Kasumi-1 (cell line): Measurements from ENCODE around the gene APOOL.

ENCODE experiments used
- DNase-seq, 2 experiments: peaks; one replicate each; lab custom pipeline; 2025; lab: John Stamatoyannopoulos, UW

APOOL gene

GRCh38 chrX:85084770-85085393 lies 81.2 kb downstream of the APOOL start:
- peak; percentile 14 to 24 for DNase-seq

DNA sequence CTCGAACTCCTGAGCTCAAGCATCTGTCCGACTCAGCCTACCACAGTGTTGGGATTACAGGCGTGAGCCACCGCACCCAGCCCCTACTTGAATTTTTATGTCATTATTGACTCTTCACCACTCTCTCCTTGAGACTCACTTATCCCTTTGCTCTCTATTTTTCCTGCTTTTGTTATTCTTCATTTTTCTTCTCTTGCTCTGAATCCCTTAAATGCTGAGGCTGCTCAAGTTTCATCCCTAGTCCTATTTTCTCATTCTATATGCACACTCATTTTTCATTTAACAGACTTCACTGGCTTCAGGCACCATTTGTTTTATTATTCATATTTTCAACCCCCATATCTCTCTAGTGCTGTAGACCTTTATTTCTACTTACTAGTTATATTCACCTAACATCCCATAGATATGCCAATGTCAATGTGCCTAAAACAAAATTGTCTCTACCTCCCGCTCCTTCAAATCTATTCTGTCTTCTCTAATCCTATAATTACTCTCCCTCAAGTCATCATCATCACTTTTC lies 85.7 kb downstream of the APOOL start:
- no peak for DNase-seq

DNA sequence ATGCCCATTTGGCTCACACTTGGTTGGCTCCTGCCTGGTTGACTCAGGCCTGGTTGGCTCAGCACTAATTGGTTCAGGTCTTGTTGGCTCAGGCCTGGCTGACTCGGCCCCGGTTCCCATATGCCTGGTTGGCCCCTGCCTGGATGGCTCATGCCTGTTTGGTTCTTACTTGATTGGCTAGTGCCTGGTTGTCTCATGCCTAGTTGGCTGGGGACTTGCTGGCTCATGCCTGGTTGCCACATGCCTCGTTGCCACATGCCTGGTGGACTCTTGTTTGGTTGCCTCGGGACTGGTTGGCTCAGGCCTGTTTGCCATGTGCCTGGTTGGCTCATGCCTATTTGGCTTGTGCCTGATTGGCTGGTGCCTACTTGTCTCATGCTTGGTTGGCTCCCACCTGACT lies 103.7 kb downstream of the APOOL start:
- DNase-seq, result no peak

GRCh38 chrX:85108165-85108564 lies 104.5 kb downstream of the APOOL start:
- no peak for DNase-seq

DNA sequence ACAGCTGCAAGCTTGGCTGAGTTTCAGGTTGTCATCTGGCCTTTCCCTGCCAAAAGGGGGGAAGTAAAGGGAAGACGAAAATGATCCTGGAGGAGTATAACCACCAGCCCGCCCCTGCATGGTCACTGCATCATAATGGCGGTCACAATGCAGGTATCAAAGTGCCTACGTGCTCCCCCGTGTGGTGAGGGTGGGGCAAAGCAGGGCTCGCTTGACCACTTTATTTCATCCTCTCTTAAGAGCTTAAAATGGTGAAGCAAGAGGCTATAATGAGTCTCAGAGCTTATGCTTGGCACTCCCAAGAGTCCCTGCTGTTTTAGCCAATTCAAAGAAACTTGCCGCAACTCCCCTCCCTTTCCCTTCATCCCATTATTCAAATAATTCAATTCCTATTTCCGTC lies 105.6 kb downstream of the APOOL start:
- DNase-seq, result peak in 1 of 2 experiments; percentile 6

GRCh38 chrX:85111347-85111746 lies 107.7 kb downstream of the APOOL start:
- peak; percentile 5 to 20 for DNase-seq

DNA sequence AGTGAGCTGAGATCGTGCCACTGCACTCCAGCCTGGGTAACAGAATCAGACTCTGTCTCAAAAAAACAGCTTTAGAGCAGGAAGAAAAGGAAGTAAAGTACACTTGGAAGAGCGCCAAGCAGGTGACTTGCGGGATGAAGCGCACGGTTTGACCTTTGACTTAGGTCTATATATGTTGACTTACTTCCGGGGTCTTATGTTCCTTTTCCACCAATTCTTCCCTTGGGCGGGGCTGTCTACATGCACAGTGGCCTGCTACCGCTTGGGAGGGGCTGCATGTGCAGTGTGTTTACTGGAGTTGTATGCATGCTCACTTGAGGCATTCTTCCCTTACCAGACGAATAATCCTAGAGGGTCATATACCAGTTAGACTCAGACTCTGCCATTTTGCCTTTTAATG lies 108.6 kb downstream of the APOOL start:
- no peak for DNase-seq

DNA sequence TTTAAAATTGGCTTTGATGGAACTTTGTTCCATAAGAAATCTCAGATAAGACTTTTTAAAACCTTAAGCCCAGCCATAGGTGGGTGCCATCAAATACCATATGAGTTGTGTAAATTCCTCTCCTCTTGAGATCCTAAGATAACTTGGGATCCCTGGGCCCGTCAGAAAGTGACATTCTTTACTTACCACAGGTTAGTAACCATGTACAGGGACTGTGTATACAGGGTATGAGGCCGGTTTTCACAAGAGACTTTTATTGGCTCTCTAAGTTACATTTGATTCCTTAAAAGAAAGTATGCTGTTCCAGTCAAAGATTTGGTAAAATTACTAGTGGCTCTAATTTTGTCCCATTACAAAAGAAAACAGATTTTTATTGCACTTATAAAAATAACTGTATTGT lies 110.1 kb downstream of the APOOL start:
- no peak for DNase-seq

GRCh38 chrX:85114171-85114570 lies 110.5 kb downstream of the APOOL start:
- DNase-seq, result no peak

GRCh38 chrX:85114776-85115175 lies 111.1 kb downstream of the APOOL start:
- DNase-seq, result peak in 1 of 2 experiments; percentile 1

DNA sequence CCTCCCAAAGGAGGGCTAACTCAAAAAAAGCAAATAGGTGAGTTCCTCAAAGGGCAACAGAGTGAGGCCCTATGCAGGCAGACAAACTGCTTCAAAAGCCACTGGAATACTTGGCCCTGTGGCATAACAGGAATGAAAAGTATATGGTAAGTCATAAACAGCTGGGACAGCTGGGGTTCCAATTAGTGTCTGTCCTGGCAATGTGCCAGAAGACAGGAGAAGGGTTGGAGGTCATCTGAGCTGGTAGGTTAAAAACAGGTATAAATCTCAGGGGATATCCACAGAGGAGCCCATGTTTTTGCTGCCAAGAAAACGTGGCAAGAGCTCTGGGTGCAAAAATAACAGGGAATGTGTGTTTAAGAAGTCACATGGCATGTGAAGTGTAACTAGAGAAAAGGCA lies 111.6 kb downstream of the APOOL start:
- no peak for DNase-seq

DNA sequence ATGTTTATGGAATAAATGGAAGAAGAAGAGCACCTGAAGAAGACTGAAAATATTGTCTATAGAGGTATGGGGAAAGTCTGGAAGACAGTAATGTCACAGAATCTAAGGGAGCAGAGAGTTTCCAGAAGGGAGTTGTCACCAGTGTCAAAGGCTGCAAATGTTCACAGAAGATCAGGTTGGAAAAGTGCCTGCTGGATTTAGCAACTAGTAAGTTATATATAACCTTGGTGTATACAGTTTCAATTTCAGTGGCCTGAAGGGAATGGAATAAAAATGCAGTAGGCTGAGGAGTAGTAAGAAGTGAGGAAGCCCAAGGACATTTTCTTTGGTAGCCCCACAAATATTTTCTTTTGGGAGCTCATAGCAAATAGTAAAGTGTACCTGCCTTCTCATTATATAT lies 132.7 kb downstream of the APOOL start:
- DNase-seq, result no peak

DNA sequence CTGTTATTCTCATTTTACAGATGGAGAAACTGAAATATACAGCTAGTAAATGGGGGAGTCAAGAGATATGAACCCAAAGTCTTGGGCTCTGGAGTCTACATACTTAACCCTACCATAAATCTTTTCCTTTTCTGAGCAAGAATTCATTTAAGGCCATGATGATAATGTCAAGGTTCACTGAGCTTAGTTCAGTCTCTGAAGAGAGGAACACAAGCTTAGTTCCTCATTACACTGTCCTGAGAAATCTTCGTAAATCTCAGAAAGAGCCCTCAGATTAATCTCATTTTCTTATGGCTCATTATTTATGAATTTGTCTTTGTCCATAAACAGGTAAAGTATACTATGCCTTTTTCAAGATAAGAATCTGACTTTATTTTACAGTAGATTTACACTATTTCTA lies 135.7 kb downstream of the APOOL start:
- no peak for DNase-seq

DNA sequence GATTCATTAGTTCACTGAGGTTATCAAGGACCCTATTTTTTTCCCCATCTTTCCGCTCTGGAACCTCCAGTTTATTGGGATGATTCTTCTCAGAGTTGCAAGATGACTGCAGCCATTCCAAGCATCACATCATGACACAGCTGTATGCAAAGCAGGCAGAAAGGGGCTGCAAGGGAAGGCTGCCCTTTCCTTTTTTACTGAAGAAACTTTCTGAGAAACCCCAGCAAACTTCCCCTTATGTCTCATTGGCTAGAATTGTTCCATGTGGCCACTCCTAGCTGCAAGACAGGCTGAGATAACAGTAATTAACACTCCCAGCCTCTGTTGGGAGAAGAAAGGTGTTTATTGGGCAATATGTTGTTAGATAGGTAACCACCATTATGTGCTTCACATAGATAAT lies 137.3 kb downstream of the APOOL start:
- DNase-seq, result no peak
